HepG2 (cell line): Measurements from ENCODE around the gene TBC1D4. TPM values are rescaled to one million over a fixed set of nuclear protein-coding genes. Genes with fewer than 3 reads are reported as not detected.

Source experiments
- ATAC-seq: fragments of 200-7000 bp; cut with Tn5 transposase; 3 replicates; pipeline ENCODE4 v1.9.1; 2020; ENCODE audit warnings: mild to moderate bottlenecking, moderate library complexity
- BruUV-seq: library from RNA; stranded (reverse); fragments of 400-500 nt; replicated peaks from 2 replicates; lab custom pipeline; 2021; lab: Mats Ljungman, UMichigan
- CTCF ChIA-PET: fragments of 300-600 bp; formaldehyde crosslinking; extraction: SDS; loops from one replicate; lab custom pipeline; 2021; ENCODE audit warnings: low total read pairs, inconsistent platforms, low intra/inter-chr PET ratio; lab: Yijun Ruan, JAX
- POLR2A ChIA-PET: fragments of 350-600 bp; sonication (Branson Sonifier 250); formaldehyde crosslinking; loops from one replicate; lab custom pipeline; 2020; ENCODE audit warnings: antibody characterized with exemption, inconsistent platforms; lab: Yijun Ruan, JAX
- DNase-seq: peaks from one replicate; pipeline ENCODE4 v3.0.0-alpha.2; 2015; ENCODE audit warnings: low spot score
- FAIRE-seq: peaks from 3 replicates; lab custom pipeline; 2011; peaks lifted over from hg19 to GRCh38; lab: Jason Lieb, UNC
- H2AFZ ChIP-seq: one replicate; pipeline ENCODE4 v1.6.1; 2011; ENCODE audit warnings: low read length, inconsistent platforms
- H3K27ac ChIP-seq: fragments of 300-600 bp; 3 replicates; pipeline ENCODE4 v1.8.0; 2011; ENCODE audit warnings: mixed run types, mild to moderate bottlenecking, mixed read lengths, low read length, inconsistent platforms; ENCODE audit not compliant: insufficient read depth; ENCODE audit errors: extremely low read length
- H3K27me3 ChIP-seq, 2 experiments: fragments of 200-600 bp in 1 of 2; 2 replicates in 1 of 2; 3 replicates in 1 of 2; pipeline versions ENCODE4 v1.6.0 to v1.8.0; 2011; ENCODE audit warnings: low read length in 2 of 2, mild to moderate bottlenecking in 2 of 2, moderate library complexity in 2 of 2, inconsistent platforms in 1 of 2; ENCODE audit not compliant: insufficient read depth in 2 of 2, control insufficient read depth in 1 of 2
- H3K36me3 ChIP-seq, 2 experiments: fragments of 200-600 bp in 1 of 2; replicated peaks in 1 of 2; 2 replicates in 1 of 2; 3 replicates in 1 of 2; pipeline versions ENCODE4 v1.5.1 to v1.8.0; 2011; ENCODE audit warnings: low read length in 2 of 2, inconsistent platforms in 1 of 2; ENCODE audit not compliant: insufficient read depth in 2 of 2, control insufficient read depth in 1 of 2
- H3K4me1 ChIP-seq: 2 replicates; pipeline ENCODE4 v1.5.1; 2012; ENCODE audit warnings: low read length, inconsistent platforms; ENCODE audit not compliant: insufficient read depth
- H3K4me2 ChIP-seq: 2 replicates; pipeline ENCODE4 v1.6.0; 2011; ENCODE audit warnings: low read depth, low read length, inconsistent platforms
- H3K4me3 ChIP-seq, 3 experiments: fragments of 200-600 bp in 1 of 3; sonication (generic), shearing (Covaris generic) in 1 of 3; replicated peaks in 1 of 3; 2 replicates each; pipeline ENCODE4 v1.5.1; 2011 to 2016; ENCODE audit warnings: low read length in 3 of 3, inconsistent platforms in 2 of 3, low read depth in 2 of 3, mild to moderate bottlenecking in 2 of 3, control low read depth in 1 of 3, mixed read lengths in 1 of 3; ENCODE audit not compliant: insufficient read depth in 1 of 3
- H3K79me2 ChIP-seq: one replicate; pipeline ENCODE4 v1.6.1; 2011; ENCODE audit warnings: low read length, inconsistent platforms; ENCODE audit not compliant: insufficient read depth
- H3K9ac ChIP-seq: 2 replicates; pipeline ENCODE4 v1.6.0; 2011; ENCODE audit warnings: mild to moderate bottlenecking, low read depth, low read length, inconsistent platforms; ENCODE audit not compliant: insufficient read depth
- H3K9me3 ChIP-seq: 2 replicates; pipeline ENCODE4 v1.5.1; 2012; ENCODE audit warnings: mild to moderate bottlenecking, low read length
- H4K20me1 ChIP-seq: 2 replicates; pipeline ENCODE4 v1.6.0; 2011; ENCODE audit warnings: inconsistent platforms, mild to moderate bottlenecking, low read length, moderate library complexity; ENCODE audit not compliant: insufficient read depth
- CBX2 ChIP-seq, 2 experiments: fragments of 200-600 bp in 1 of 2; sonication (generic); formaldehyde crosslinking in 1 of 2; IDR thresholded peaks; 2 replicates each; pipeline versions ENCODE4 v1.7.0 to v1.8.1; 2018 to 2022; ENCODE audit warnings: low read depth in 2 of 2, low read length in 1 of 2, mild to moderate bottlenecking in 1 of 2, missing genetic modification reagents in 1 of 2
- ETV5 ChIP-seq: IDR thresholded peaks from 2 replicates; pipeline ENCODE4 v1.6.1; 2018; ENCODE audit warnings: missing biosample characterization, missing genetic modification reagents, inconsistent platforms, borderline replicate concordance
- GATAD2A ChIP-seq: IDR thresholded peaks from 2 replicates; pipeline ENCODE4 v1.6.1; 2016
- GLMP ChIP-seq: sonication (generic); formaldehyde crosslinking; IDR thresholded peaks from 2 replicates; pipeline ENCODE4 v1.9.0; 2021; ENCODE audit warnings: missing genetic modification reagents, mild to moderate bottlenecking, borderline replicate concordance
- HNF4A ChIP-seq: sonication (generic); formaldehyde crosslinking; IDR thresholded peaks from 2 replicates; pipeline ENCODE4 v1.4.0; 2020; ENCODE audit warnings: missing genetic modification reagents
- KLF6 ChIP-seq: IDR thresholded peaks from 2 replicates; pipeline ENCODE4 v1.8.0; 2016; ENCODE audit warnings: missing biosample characterization, missing genetic modification reagents
- PAX8 ChIP-seq: sonication (generic); formaldehyde crosslinking; IDR thresholded peaks from 2 replicates; pipeline ENCODE4 v1.8.0; 2022; ENCODE audit warnings: mild to moderate bottlenecking, missing genetic modification reagents, borderline replicate concordance
- RXRB ChIP-seq: IDR thresholded peaks from 2 replicates; pipeline ENCODE4 v1.6.1; 2016; ENCODE audit warnings: borderline replicate concordance, missing genetic modification reagents, missing compliant biosample characterization
- ZBTB37 ChIP-seq: sonication (generic); formaldehyde crosslinking; IDR thresholded peaks from 2 replicates; pipeline ENCODE4 v1.4.0; 2020; ENCODE audit warnings: mild to moderate bottlenecking, missing genetic modification reagents
- ZBTB7B ChIP-seq: sonication (generic); formaldehyde crosslinking; IDR thresholded peaks from 2 replicates; pipeline ENCODE4 v1.4.0; 2020; ENCODE audit warnings: missing genetic modification reagents
- ZFX ChIP-seq: sonication (generic); formaldehyde crosslinking; IDR thresholded peaks from 2 replicates; pipeline ENCODE4 v1.4.0; 2020; ENCODE audit warnings: mild to moderate bottlenecking, low read depth, missing genetic modification reagents, moderate library complexity
- ZNF281 ChIP-seq: sonication (generic); formaldehyde crosslinking; IDR thresholded peaks from 2 replicates; pipeline ENCODE4 v1.4.0; 2020; ENCODE audit warnings: missing genetic modification reagents, borderline replicate concordance
- ZNF512B ChIP-seq: sonication (generic); formaldehyde crosslinking; IDR thresholded peaks from 2 replicates; pipeline ENCODE4 v1.5.1; 2020; ENCODE audit warnings: missing genetic modification reagents, mild to moderate bottlenecking, borderline replicate concordance
- ZNF629 ChIP-seq: sonication (generic); formaldehyde crosslinking; conservative IDR thresholded peaks from 2 replicates; pipeline ENCODE4 v1.5.0; 2020; ENCODE audit warnings: missing genetic modification reagents
- whole genome bisulfite sequencing: methylation state at CpG from one replicate; pipeline ENCODE4 v1.1.6; 2017; ENCODE audit warnings: low lambda C conversion rate; 5-methylcytosine and 5-hydroxymethylcytosine counted together
- in situ Hi-C: cut with HindIII; loops from 2 replicates; pipeline ENCODE4 v1.10.0; 2017; ENCODE audit warnings: low pct_unique_long_range_greater_than_20kb; ENCODE audit not compliant: extremely low pct_ligation_motif_present
- intact Hi-C: fragments of 100-400 bp; cut with micrococcal nuclease; formaldehyde crosslinking; loops from one replicate; pipeline ENCODE4 v1.10.0; 2022; ENCODE audit not compliant: unreplicated experiment
- polyA plus RNA-seq, 8 experiments: library from polyadenylated mRNA; depleted of rRNA in 3 of 8; stranded (reverse) in 7 of 8; unstranded in 1 of 8; fragments of >200 nt; fragmentation: Illumina TruSeq in 4 of 8; extraction: Trizol in 4 of 8; gene quantifications; 2 replicates each; pipeline versions ENCODE4 v1.2.1 to v1.2.3, GENCODE V29; 2011 to 2016; ENCODE audit warnings: low read depth in 4 of 8, missing spikeins in 1 of 8, mixed read lengths in 1 of 8; ENCODE audit not compliant: insufficient read depth in 1 of 8
- total RNA-seq, 5 experiments: library from RNA; depleted of rRNA; stranded (reverse); fragments of >200 nt; fragmentation: Illumina TruSeq; extraction: Trizol; gene quantifications; 2 replicates each; pipeline ENCODE4 v1.2.3, GENCODE V29; 2016; ENCODE audit warnings: low read depth in 1 of 5

TBC1D4 gene
- total and polyA plus RNA-seq, 2 of the 13 experiments (the other 11 are each of a cell fraction or from before 2014, with no cell fraction given), result 35.9 to 64.4 TPM

GRCh38 chr13:75468602-75469001 is 13.4 kb downstream of the TBC1D4 start (continued):
- TF ChIP-seq ZNF629 (CRISPR knock-in tag) (peak; percentile 88), HNF4A (CRISPR knock-in tag) (0 out of 2 replicates have a peak, but pooled peaks have one; percentile 36), CBX2 (IDR thresholded peaks at IDR 0.05; ENCODE audit: low read depth, low read length) (no peak), CBX2 (CRISPR knock-in tag; IDR thresholded peaks at IDR 0.05; ENCODE audit: low read depth) (no peak), PAX8 (CRISPR knock-in tag) (no peak), GATAD2A (CRISPR knock-in tag) (peak; percentile 49), GLMP (CRISPR knock-in tag) (no peak)

- TSS peak; percentile 0 for BruUV-seq
- no peak overlapping the region for H2AFZ ChIP-seq
- H3K79me2 ChIP-seq, result peaks cover 100% of the 10 kb centered on the region
- peaks cover 5 to 11% of the 10 kb centered on the region in 2 experiments for H3K36me3 ChIP-seq
- H3K4me3 ChIP-seq, result no peak overlapping the region
- H3K4me1 ChIP-seq, result peaks cover 76% of the 10 kb centered on the region
- H4K20me1 ChIP-seq, result peaks cover 17% of the 10 kb centered on the region
- ChIA-PET POLR2A (interaction anchor here (1.0 to 1.6 kb wide), 2 partner anchors 9 kb away, joined by 3 to 7 read pairs; no protein-coding TSS in a partner anchor), CTCF (no interaction called here)
- intact Hi-C loops (loop anchor here (1.0 kb wide), 1 partner anchor 10 kb away; no protein-coding TSS in a partner anchor), in situ Hi-C loops (no loop called here)
- FAIRE-seq, result no peak
- H3K4me2 ChIP-seq, result no peak overlapping the region
- H3K9ac ChIP-seq, result no peak overlapping the region
- WGBS, result 94% methylated on average over 1 of the region's 1 CpG
- ATAC-seq, result no peak
- H3K27ac ChIP-seq, result peak overlapping the region; percentile 37
- H3K27me3 ChIP-seq, result no peaks in the 10 kb centered on the region
- no peak for DNase-seq
- no peaks in the 10 kb centered on the region for H3K9me3 ChIP-seq
- TF ChIP-seq ZBTB7B (CRISPR knock-in tag) (no peak), ZNF512B (CRISPR knock-in tag) (no peak), ZNF281 (CRISPR knock-in tag) (no peak), RXRB (CRISPR knock-in tag) (no peak), ZBTB37 (CRISPR knock-in tag) (no peak), ETV5 (CRISPR knock-in tag) (no peak), KLF6 (CRISPR knock-in tag) (no peak), ZFX (CRISPR knock-in tag) (no peak)
Measured at GRCh38 chr13:75468098-75468497, 13.9 kb downstream of the TBC1D4 start.
